ENCODE results near the gene METTL4.

DNA sequence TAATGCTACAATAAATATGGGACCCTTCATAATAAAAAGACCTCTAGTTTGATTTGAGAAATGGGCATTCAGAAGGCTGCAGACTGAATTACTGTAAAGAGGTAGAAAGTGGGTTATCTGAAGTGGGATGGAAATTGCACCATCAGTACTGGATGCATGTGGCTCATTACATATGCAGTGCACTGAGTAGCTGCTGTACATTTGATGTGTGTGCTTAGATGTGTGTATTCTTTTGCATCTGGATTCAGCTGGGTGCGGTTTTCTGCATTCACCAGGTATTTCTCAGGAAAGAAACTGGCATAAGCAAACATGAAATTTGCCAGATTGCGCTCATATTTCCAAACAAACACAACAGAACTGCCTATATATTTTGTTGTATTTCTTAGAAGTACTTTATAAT, 38.3 kb upstream of the METTL4 start:
- no peak for TF ChIP-seq ZNF558 (tag by site-specific recombination; IDR thresholded peaks at IDR 0.05)
- no peak for TF ChIP-seq ZNF133 (tag by site-specific recombination; IDR thresholded peaks at IDR 0.05)
- no peak for TF ChIP-seq ZSCAN18 (tag by site-specific recombination; IDR thresholded peaks at IDR 0.05)
- no peak for TF ChIP-seq ZNF626 (tag by site-specific recombination; IDR thresholded peaks at IDR 0.05)
- TF ChIP-seq CTCF (tag by site-specific recombination; IDR thresholded peaks at IDR 0.05) = no peak
- no peak for TF ChIP-seq ZNF140 (tag by site-specific recombination; IDR thresholded peaks at IDR 0.05)
- TF ChIP-seq, protein P1, sequence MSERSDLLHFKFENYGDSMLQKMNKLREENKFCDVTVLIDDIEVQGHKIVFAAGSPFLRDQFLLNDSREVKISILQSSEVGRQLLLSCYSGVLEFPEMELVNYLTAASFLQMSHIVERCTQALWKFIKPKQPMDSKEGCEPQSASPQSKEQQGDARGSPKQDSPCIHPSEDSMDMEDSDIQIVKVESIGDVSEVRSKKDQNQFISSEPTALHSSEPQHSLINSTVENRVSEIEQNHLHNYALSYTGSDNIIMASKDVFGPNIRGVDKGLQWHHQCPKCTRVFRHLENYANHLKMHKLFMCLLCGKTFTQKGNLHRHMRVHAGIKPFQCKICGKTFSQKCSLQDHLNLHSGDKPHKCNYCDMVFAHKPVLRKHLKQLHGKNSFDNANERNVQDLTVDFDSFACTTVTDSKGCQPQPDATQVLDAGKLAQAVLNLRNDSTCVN (tag by site-specific recombination; optimal IDR thresholded peaks at IDR 0.05) = no peak
- no peak for TF ChIP-seq REST (tag by site-specific recombination; IDR thresholded peaks at IDR 0.05)
- TF ChIP-seq ZSCAN16 (tag by site-specific recombination; IDR thresholded peaks at IDR 0.05) = no peak
- TF ChIP-seq, protein P2, sequence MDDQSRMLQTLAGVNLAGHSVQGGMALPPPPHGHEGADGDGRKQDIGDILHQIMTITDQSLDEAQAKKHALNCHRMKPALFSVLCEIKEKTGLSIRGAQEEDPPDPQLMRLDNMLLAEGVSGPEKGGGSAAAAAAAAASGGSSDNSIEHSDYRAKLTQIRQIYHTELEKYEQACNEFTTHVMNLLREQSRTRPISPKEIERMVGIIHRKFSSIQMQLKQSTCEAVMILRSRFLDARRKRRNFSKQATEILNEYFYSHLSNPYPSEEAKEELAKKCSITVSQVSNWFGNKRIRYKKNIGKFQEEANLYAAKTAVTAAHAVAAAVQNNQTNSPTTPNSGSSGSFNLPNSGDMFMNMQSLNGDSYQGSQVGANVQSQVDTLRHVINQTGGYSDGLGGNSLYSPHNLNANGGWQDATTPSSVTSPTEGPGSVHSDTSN (CRISPR knock-in tag; IDR thresholded peaks at IDR 0.05) = no peak
- TF ChIP-seq YY1 (tag by site-specific recombination; IDR thresholded peaks at IDR 0.05) = no peak
- TF ChIP-seq, protein P3, sequence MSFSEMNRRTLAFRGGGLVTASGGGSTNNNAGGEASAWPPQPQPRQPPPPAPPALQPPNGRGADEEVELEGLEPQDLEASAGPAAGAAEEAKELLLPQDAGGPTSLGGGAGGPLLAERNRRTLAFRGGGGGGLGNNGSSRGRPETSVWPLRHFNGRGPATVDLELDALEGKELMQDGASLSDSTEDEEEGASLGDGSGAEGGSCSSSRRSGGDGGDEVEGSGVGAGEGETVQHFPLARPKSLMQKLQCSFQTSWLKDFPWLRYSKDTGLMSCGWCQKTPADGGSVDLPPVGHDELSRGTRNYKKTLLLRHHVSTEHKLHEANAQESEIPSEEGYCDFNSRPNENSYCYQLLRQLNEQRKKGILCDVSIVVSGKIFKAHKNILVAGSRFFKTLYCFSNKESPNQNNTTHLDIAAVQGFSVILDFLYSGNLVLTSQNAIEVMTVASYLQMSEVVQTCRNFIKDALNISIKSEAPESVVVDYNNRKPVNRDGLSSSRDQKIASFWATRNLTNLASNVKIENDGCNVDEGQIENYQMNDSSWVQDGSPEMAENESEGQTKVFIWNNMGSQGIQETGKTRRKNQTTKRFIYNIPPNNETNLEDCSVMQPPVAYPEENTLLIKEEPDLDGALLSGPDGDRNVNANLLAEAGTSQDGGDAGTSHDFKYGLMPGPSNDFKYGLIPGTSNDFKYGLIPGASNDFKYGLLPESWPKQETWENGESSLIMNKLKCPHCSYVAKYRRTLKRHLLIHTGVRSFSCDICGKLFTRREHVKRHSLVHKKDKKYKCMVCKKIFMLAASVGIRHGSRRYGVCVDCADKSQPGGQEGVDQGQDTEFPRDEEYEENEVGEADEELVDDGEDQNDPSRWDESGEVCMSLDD (tag by site-specific recombination; IDR thresholded peaks at IDR 0.05) = no peak

Data from HEK293 (cell line).